NCI-H1694 (cell line): ENCODE data around the gene FAM184B.
"Not testable (repeated sequence)": the region's sequence is repeated elsewhere in the genome, so short reads cannot be mapped to it uniquely, and the experiment has no call there.

Experiments
- DNase-seq: peaks from one replicate; lab custom pipeline; 2025; lab: John Stamatoyannopoulos, UW

The FAM184B gene

GRCh38 chr4:17682222-17682566, 99.2 kb downstream of the FAM184B start:
- no peak for DNase-seq

- DNase-seq, result no peak
Observed at GRCh38 chr4:17681281-17682221, 99.9 kb downstream of the FAM184B start.

GRCh38 chr4:17680559-17681280, 100.7 kb downstream of the FAM184B start:
- DNase-seq, result no peak

- no peak for DNase-seq
Observed at GRCh38 chr4:17670423-17670822, 111.0 kb downstream of the FAM184B start.

GRCh38 chr4:17667653-17668201, 113.7 kb downstream of the FAM184B start:
- DNase-seq, result no peak

GRCh38 chr4:17667253-17667652, 114.2 kb downstream of the FAM184B start:
- DNase-seq, result no peak

GRCh38 chr4:17665852-17666251, 115.6 kb downstream of the FAM184B start:
- no peak for DNase-seq

- DNase-seq, result no peak
Observed at GRCh38 chr4:17665346-17665745, 116.1 kb downstream of the FAM184B start.

- DNase-seq, result no peak
Observed at GRCh38 chr4:17664755-17665154, 116.7 kb downstream of the FAM184B start.

- DNase-seq, result no peak
Observed at GRCh38 chr4:17662694-17663093, 118.7 kb downstream of the FAM184B start.

GRCh38 chr4:17659196-17659595, 122.2 kb downstream of the FAM184B start:
- DNase-seq, result not testable (repeated sequence)

- DNase-seq, result no peak
Observed at GRCh38 chr4:17657849-17658248, 123.6 kb downstream of the FAM184B start.

- DNase-seq, result no peak
Observed at GRCh38 chr4:17657090-17657489, 124.3 kb downstream of the FAM184B start.

GRCh38 chr4:17654701-17655100, 126.7 kb downstream of the FAM184B start:
- DNase-seq, result no peak

GRCh38 chr4:17650406-17650805, 131.0 kb downstream of the FAM184B start:
- DNase-seq, result no peak

- no peak for DNase-seq
Observed at GRCh38 chr4:17647927-17648326, 133.5 kb downstream of the FAM184B start.

- no peak for DNase-seq
Observed at GRCh38 chr4:17647176-17647806, 134.1 kb downstream of the FAM184B start.

GRCh38 chr4:17646693-17647092, 134.7 kb downstream of the FAM184B start:
- DNase-seq, result no peak

- DNase-seq, result no peak
Observed at GRCh38 chr4:17642398-17642783, 139.0 kb downstream of the FAM184B start.

GRCh38 chr4:17639136-17639535, 142.3 kb downstream of the FAM184B start:
- DNase-seq, result no peak

GRCh38 chr4:17636696-17637622, 144.5 kb downstream of the FAM184B start:
- peak; percentile 74 for DNase-seq
